DOHH2 (cell line): Measurements from ENCODE around the gene OTUD7B.
A peak's percentile ranks its signal among the peaks of the same experiment; 100 is the strongest.

ENCODE experiments used
- H3F3A ChIP-seq: fragments of 200-600 bp; sonication (generic), shearing (Covaris generic); 2 replicates; pipeline ENCODE4 v1.6.0; 2016; ENCODE audit warnings: antibody characterized with exemption, mild to moderate bottlenecking; ENCODE audit not compliant: control insufficient read depth, insufficient read depth
- H3K27ac ChIP-seq: fragments of 200-600 bp; sonication (generic); 2 replicates; pipeline ENCODE4 v1.5.1; 2014; ENCODE audit warnings: low read depth, mild to moderate bottlenecking, low read length, moderate library complexity
- H3K27me3 ChIP-seq: fragments of 200-600 bp; sonication (generic); 2 replicates; pipeline ENCODE4 v1.6.1; 2014; ENCODE audit warnings: mild to moderate bottlenecking, low read length, mixed read lengths; ENCODE audit not compliant: control insufficient read depth
- H3K36me3 ChIP-seq: fragments of 200-600 bp; sonication (generic); 2 replicates; pipeline ENCODE4 v1.6.1; 2014; ENCODE audit warnings: mild to moderate bottlenecking, low read length, moderate library complexity, mixed read lengths; ENCODE audit not compliant: control insufficient read depth
- H3K4me1 ChIP-seq: fragments of 200-600 bp; sonication (generic); 2 replicates; pipeline ENCODE4 v1.6.1; 2014; ENCODE audit warnings: mild to moderate bottlenecking, low read length, mixed read lengths; ENCODE audit not compliant: control insufficient read depth
- H3K4me2 ChIP-seq: fragments of 200-600 bp; sonication (generic); 2 replicates; pipeline ENCODE4 v1.6.0; 2014; ENCODE audit warnings: mild to moderate bottlenecking, low read length, moderate library complexity
- H3K4me3 ChIP-seq: fragments of 200-600 bp; sonication (generic); 2 replicates; pipeline ENCODE4 v1.5.1; 2014; ENCODE audit warnings: mild to moderate bottlenecking, low read length, mixed read lengths
- H3K79me2 ChIP-seq: fragments of 200-600 bp; sonication (generic); 2 replicates; pipeline ENCODE4 v1.6.1; 2014; ENCODE audit warnings: mild to moderate bottlenecking, low read length, mixed read lengths; ENCODE audit not compliant: control insufficient read depth
- H3K9me2 ChIP-seq: fragments of 200-600 bp; sonication (generic); replicated peaks from 2 replicates; pipeline ENCODE4 v1.6.1; 2014; ENCODE audit warnings: mild to moderate bottlenecking, low read length, mixed read lengths; ENCODE audit not compliant: control insufficient read depth
- H3K9me3 ChIP-seq: fragments of 200-600 bp; sonication (generic); 2 replicates; pipeline ENCODE4 v1.6.1; 2014; ENCODE audit warnings: antibody characterized with exemption, low read length, mixed read lengths; ENCODE audit not compliant: control insufficient read depth, insufficient read depth
- H4K20me1 ChIP-seq: fragments of 200-600 bp; sonication (generic); 2 replicates; pipeline ENCODE4 v1.6.0; 2014; ENCODE audit warnings: low read depth, mild to moderate bottlenecking, antibody characterized with exemption, low read length, moderate library complexity; ENCODE audit not compliant: control insufficient read depth, insufficient read depth
- CTCF ChIP-seq: fragments of 200-600 bp; sonication (generic); IDR thresholded peaks from one replicate; pipeline ENCODE4 v1.5.1; 2014; ENCODE audit warnings: antibody characterized with exemption, mild to moderate bottlenecking, low read depth, low read length; ENCODE audit not compliant: poor library complexity, severe bottlenecking
- EZH2phosphoT487 ChIP-seq: fragments of 200-600 bp; sonication (generic); IDR thresholded peaks from 2 replicates; pipeline ENCODE4 v1.6.1; 2017; ENCODE audit warnings: borderline replicate concordance, mild to moderate bottlenecking, antibody characterized with exemption, low read length, moderate library complexity, mixed read lengths

OTUD7B gene

GRCh38 chr1:149903836-149904491 lies 106.6 kb downstream of the OTUD7B start:
- no peaks in the 10 kb centered on the region for H3K9me2 ChIP-seq
- no peak for TF ChIP-seq EZH2phosphoT487
- no peaks in the 10 kb centered on the region for H3K36me3 ChIP-seq
- peaks cover 12% of the 10 kb centered on the region for H3K4me1 ChIP-seq
- H3K79me2 ChIP-seq = no peaks in the 10 kb centered on the region; the same call in 1 of the 2 replicates
- peaks cover 4% of the 10 kb centered on the region; the same call in 1 of the 2 replicates for H3F3A ChIP-seq
- no peak overlapping the region for H3K27ac ChIP-seq
- no peaks in the 10 kb centered on the region for H4K20me1 ChIP-seq
- H3K9me3 ChIP-seq = no peaks in the 10 kb centered on the region
- peaks cover 2% of the 10 kb centered on the region; the same call in 1 of the 2 replicates for H3K27me3 ChIP-seq
- no peak overlapping the region for H3K4me2 ChIP-seq
- no peak overlapping the region for H3K4me3 ChIP-seq

- Histone ChIP-seq H4K20me1 (no peaks in the 10 kb centered on the region), H3K27ac (no peak within 1 kb of the TSS), H3K4me1 (peaks cover 13% of the 10 kb centered on the region), H3F3A (peaks cover 4% of the 10 kb centered on the region; the same call in 1 of the 2 replicates), H3K9me2 (no peaks in the 10 kb centered on the region), H3K4me3 (peak within 1 kb of the TSS; percentile 81), H3K27me3 (no peaks in the 10 kb centered on the region), H3K79me2 (no peaks in the 10 kb centered on the region; the same call in 1 of the 2 replicates), H3K4me2 (peak within 1 kb of the TSS; percentile 86), H3K36me3 (no peaks in the 10 kb centered on the region), H3K9me3 (no peaks in the 10 kb centered on the region)
- TF ChIP-seq EZH2phosphoT487 = no peak
- TF ChIP-seq CTCF = no peak
These were observed 110.9 kb downstream of the OTUD7B start, which contains the start of gene BOLA1 for GRCh38 chr1:149899460-149900284. Gene BOLA1, plus strand, starts transcription at chr1:149899568. Its CDS starts 492 bp downstream, at chr1:149900060.

- H3K36me3 ChIP-seq = no peaks in the 10 kb centered on the region
- no peak overlapping the region for H3K27ac ChIP-seq
- H3K4me1 ChIP-seq = peaks cover 13% of the 10 kb centered on the region
- H3K27me3 ChIP-seq = no peaks in the 10 kb centered on the region
- H3K4me3 ChIP-seq = no peak overlapping the region
- no peaks in the 10 kb centered on the region for H3K9me3 ChIP-seq
- H4K20me1 ChIP-seq = no peaks in the 10 kb centered on the region
- H3K4me2 ChIP-seq = no peak overlapping the region
- TF ChIP-seq EZH2phosphoT487 = no peak
- TF ChIP-seq CTCF = no peak
- no peaks in the 10 kb centered on the region; the same call in 1 of the 2 replicates for H3K79me2 ChIP-seq
- no peaks in the 10 kb centered on the region for H3K9me2 ChIP-seq
- peaks cover 4% of the 10 kb centered on the region; the same call in 1 of the 2 replicates for H3F3A ChIP-seq
These were observed 114.0 kb downstream of the OTUD7B start for GRCh38 chr1:149896575-149896974.

GRCh38 chr1:149888999-149889289 lies 121.6 kb downstream of the OTUD7B start:
- peak overlapping the region; percentile 75 for H3K4me3 ChIP-seq
- H3K4me2 ChIP-seq = peak overlapping the region; percentile 86
- H3K9me2 ChIP-seq = no peaks in the 10 kb centered on the region
- no peaks in the 10 kb centered on the region for H4K20me1 ChIP-seq
- no peaks in the 10 kb centered on the region for H3K79me2 ChIP-seq
- no peaks in the 10 kb centered on the region for H3K27me3 ChIP-seq
- TF ChIP-seq CTCF (no peak), EZH2phosphoT487 (no peak)
- peak overlapping the region; percentile 98 for H3K27ac ChIP-seq
- H3K9me3 ChIP-seq = no peaks in the 10 kb centered on the region
- peaks cover 40% of the 10 kb centered on the region for H3F3A ChIP-seq
- H3K4me1 ChIP-seq = peaks cover 51% of the 10 kb centered on the region
- peaks cover 4% of the 10 kb centered on the region for H3K36me3 ChIP-seq
